ENCODE data around the gene PFKM.

Gene PFKM

DNA sequence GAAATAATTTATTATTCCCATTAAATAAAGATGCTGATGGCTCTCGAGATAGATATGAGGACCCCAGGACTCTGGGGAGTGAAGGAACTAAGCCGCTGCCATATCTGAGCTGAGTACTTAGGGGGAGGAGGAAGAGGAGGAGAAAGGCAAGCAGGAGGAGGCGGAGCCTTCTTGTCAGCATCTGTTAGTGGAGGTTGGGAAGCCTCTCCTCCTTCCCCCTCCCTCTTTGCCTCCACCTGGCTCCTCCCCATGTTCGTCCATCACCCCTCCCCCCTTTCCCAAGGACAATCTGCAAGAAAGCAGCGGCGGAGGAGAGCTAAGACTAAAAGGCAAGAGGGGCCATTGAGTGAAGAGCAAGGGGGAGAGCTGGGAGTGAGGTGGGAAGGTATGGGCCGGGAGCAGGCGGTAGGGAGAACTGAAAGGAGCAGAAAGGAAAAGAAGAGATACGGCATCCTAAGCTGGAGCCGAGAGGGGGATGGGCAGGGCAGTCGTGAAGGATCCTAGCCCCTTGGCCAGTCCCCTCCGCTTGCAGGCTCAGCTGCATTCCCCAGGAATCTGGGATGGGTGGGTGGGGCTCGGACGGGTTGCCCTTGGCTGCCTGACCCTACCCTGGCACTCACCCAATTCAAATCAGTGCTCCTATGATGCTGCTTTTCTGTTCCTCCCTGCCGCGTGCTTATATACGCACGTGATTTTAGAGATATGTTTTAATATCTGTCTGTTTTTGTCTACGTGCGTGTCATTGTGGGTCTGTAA lies at the start of gene PFKM:
TSS of gene PFKM (plus strand) at position 287 of the 756 bp plus-strand sequence. CDS start 3,411 bp downstream, outside the sequence.
- TF ChIP-seq, protein P1, sequence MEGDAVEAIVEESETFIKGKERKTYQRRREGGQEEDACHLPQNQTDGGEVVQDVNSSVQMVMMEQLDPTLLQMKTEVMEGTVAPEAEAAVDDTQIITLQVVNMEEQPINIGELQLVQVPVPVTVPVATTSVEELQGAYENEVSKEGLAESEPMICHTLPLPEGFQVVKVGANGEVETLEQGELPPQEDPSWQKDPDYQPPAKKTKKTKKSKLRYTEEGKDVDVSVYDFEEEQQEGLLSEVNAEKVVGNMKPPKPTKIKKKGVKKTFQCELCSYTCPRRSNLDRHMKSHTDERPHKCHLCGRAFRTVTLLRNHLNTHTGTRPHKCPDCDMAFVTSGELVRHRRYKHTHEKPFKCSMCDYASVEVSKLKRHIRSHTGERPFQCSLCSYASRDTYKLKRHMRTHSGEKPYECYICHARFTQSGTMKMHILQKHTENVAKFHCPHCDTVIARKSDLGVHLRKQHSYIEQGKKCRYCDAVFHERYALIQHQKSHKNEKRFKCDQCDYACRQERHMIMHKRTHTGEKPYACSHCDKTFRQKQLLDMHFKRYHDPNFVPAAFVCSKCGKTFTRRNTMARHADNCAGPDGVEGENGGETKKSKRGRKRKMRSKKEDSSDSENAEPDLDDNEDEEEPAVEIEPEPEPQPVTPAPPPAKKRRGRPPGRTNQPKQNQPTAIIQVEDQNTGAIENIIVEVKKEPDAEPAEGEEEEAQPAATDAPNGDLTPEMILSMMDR (IDR thresholded peaks at IDR 0.05; ENCODE audit: extremely low read depth, insufficient read depth, missing control alignments) = no peak
- peak; percentile 89 for DNase-seq (ENCODE audit: low spot score)
- in situ Hi-C loops (cut with MboI; ENCODE audit: low pct_unique_long_range_greater_than_20kb, low sequenced_read_pairs, unreplicated experiment) = no loop called here

DNA sequence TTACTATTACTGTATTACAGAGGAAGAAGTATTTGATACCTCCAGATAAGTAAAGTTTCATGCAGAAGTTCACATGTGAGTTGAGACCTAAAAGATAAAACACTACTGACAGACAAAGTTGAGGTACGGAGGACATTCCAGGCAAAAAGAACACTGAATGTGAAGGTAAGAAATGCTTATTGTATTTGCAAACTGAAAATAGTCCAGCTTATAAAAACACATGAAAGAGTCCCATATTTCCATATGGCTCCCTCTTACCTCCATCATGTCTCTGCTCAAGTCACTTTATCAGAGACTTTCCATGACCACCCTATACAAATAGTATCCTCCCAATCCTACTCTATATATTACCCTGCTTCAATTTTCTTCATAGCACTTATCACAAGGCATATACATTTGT lies 49.1 kb upstream of the PFKM start:
- TF ChIP-seq, protein P1 (IDR thresholded peaks at IDR 0.05; ENCODE audit: extremely low read depth, insufficient read depth, missing control alignments) = no peak
- in situ Hi-C loops (cut with MboI; ENCODE audit: low pct_unique_long_range_greater_than_20kb, low sequenced_read_pairs, unreplicated experiment) = no loop called here

DNA sequence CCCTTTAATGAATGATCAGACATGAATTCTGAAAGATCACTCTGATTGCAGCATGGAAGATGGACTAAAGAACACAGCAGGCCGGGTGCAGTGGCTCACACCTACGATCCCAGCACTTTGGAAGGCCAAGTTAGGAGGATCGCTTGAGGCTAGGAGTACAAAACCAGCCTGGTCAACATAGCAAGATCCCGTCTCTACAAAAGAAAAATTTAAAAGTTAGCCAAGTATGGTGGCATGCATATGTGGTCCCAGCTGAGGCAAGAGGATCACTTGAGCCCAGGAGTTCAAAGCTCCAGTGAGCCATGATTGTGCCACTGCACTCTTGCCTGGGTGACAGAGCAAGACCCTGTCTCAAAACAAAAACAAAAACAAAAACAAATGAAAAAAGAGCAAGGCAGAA lies 48.4 kb upstream of the PFKM start:
- in situ Hi-C loops (cut with MboI; ENCODE audit: low pct_unique_long_range_greater_than_20kb, low sequenced_read_pairs, unreplicated experiment) = no loop called here
- DNase-seq (ENCODE audit: low spot score) = no peak
- TF ChIP-seq, protein P1 (IDR thresholded peaks at IDR 0.05; ENCODE audit: extremely low read depth, insufficient read depth, missing control alignments) = no peak

More for the DNA sequence above, 49.1 kb upstream of the PFKM start:
- no peak for DNase-seq (ENCODE audit: low spot score)

DNA sequence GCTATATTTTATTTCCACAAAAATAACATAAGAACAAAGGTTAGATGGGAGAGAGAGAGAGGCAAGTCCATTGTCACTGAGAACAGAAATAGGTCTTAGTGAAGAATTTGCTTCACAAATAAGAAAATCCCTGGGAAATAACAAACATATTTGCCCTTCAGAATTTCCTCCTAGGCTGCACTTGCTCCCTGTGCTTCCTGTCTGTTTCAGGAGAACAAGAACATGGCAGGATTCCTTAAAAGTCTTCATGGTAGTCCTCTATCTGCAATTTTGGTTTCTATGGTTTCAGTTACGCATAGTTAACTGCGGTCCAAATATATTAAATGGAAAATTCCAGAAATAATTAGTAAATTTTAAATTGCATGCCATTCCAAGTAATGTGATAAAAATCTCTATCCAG lies 47.4 kb upstream of the PFKM start:
- TF ChIP-seq, protein P1 (IDR thresholded peaks at IDR 0.05; ENCODE audit: extremely low read depth, insufficient read depth, missing control alignments) = no peak
- in situ Hi-C loops (cut with MboI; ENCODE audit: low pct_unique_long_range_greater_than_20kb, low sequenced_read_pairs, unreplicated experiment) = no loop called here
- no peak for DNase-seq (ENCODE audit: low spot score)

DNA sequence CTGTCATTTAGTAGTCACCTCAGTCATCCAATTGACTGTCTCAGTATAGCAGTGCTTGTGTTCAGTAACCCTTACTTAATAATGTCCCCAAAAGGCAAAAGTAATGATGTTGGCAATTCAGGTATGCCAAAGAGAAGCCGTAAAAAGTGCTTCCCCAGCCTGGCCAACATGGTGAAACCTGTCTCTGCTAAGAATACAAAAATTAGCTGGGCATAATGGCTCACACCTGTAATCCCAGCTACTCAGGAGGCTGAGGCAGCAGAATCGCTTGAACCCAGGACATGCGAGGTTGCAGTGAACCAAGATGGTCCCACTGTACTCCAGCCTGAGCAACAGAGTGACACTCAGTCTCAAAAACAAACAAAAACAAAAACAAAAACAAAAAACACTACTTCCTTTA lies 46.9 kb upstream of the PFKM start:
- TF ChIP-seq, protein P1 (IDR thresholded peaks at IDR 0.05; ENCODE audit: extremely low read depth, insufficient read depth, missing control alignments) = no peak
- DNase-seq (ENCODE audit: low spot score) = no peak
- in situ Hi-C loops (cut with MboI; ENCODE audit: low pct_unique_long_range_greater_than_20kb, low sequenced_read_pairs, unreplicated experiment) = no loop called here

DNA sequence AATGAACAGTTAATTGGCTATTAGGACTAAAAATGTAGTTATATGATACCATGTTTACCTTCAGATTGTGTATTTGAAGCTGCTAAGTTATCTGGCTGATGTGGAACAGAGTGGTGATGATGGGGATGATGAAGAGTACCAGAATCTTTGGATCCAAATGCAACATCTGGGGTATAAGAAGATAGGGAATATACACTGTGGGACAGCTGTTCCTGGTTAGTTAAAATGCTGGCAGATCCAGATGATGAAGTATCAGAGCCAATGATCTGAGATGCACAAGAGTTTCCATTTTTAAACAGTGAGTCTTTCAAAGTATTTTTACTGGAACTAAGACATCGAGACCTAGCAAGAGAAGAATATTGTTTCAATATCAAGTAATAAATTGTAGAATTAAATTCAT lies 44.9 kb upstream of the PFKM start:
- in situ Hi-C loops (cut with MboI; ENCODE audit: low pct_unique_long_range_greater_than_20kb, low sequenced_read_pairs, unreplicated experiment) = no loop called here
- TF ChIP-seq, protein P1 (IDR thresholded peaks at IDR 0.05; ENCODE audit: extremely low read depth, insufficient read depth, missing control alignments) = no peak
- no peak for DNase-seq (ENCODE audit: low spot score)

Measured in GM13977 (cell line).